ENCODE measurements around the gene PLA2G4A. TPM values are rescaled to one million over a fixed set of nuclear protein-coding genes. Genes with fewer than 3 reads are reported as not detected.

PLA2G4A gene
- total RNA-seq, 4 donors from 2014 or later, result 7.9 to 13.4 (median 9.5) TPM

GRCh38 chr1:186807163-186807562 lies 21.6 kb upstream of the PLA2G4A start:
- TF ChIP-seq, protein P1, sequence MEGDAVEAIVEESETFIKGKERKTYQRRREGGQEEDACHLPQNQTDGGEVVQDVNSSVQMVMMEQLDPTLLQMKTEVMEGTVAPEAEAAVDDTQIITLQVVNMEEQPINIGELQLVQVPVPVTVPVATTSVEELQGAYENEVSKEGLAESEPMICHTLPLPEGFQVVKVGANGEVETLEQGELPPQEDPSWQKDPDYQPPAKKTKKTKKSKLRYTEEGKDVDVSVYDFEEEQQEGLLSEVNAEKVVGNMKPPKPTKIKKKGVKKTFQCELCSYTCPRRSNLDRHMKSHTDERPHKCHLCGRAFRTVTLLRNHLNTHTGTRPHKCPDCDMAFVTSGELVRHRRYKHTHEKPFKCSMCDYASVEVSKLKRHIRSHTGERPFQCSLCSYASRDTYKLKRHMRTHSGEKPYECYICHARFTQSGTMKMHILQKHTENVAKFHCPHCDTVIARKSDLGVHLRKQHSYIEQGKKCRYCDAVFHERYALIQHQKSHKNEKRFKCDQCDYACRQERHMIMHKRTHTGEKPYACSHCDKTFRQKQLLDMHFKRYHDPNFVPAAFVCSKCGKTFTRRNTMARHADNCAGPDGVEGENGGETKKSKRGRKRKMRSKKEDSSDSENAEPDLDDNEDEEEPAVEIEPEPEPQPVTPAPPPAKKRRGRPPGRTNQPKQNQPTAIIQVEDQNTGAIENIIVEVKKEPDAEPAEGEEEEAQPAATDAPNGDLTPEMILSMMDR (IDR thresholded peaks at IDR 0.05; ENCODE audit: low read depth), result no peak

- TF ChIP-seq, protein P1 (IDR thresholded peaks at IDR 0.05; ENCODE audit: low read depth), result no peak
Observed at GRCh38 chr1:186811892-186812291, 16.9 kb upstream of the PLA2G4A start.

GRCh38 chr1:186812570-186812969 lies 16.2 kb upstream of the PLA2G4A start:
- TF ChIP-seq, protein P1 (IDR thresholded peaks at IDR 0.05; ENCODE audit: low read depth), result no peak

DNA sequence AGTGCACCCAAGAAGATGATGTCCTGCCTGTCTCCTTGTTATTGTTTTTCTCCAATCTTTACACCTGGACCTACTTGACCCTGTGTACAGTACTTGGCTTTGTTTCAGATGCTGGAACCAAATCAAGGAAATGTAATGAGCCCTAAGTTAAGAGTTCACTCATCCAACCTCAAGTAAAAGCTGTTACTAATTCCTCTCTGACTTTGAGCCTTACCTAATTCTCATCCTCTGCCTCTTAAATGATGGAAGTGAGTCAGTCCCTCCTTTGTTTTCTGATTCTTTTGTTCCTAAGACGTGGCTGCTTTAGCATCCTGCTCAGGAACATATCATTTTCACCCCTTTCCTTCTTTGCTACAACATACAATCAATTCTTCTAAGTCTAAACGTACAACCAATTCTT lies 15.3 kb upstream of the PLA2G4A start:
- TF ChIP-seq, protein P1 (IDR thresholded peaks at IDR 0.05; ENCODE audit: low read depth), result no peak

DNA sequence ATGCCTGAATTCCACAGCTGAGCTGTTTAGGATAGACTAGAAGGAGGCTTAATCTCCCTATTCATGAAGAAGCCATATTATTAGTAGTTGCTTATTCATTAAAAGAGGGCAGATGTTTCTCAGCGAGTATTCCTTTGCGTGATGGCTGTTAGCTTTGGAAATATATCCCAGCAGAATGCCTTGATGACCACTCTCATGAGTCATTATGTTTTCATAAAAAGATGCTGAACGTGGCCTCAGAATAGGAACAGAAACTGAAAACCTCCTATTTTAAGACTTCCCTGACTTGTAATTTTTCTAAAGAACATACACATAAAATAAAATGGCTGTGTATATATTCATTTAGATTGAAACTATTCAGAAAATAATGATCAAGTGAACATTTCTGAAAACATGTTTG lies 9.6 kb upstream of the PLA2G4A start:
- TF ChIP-seq, protein P1 (IDR thresholded peaks at IDR 0.05; ENCODE audit: low read depth), result no peak

DNA sequence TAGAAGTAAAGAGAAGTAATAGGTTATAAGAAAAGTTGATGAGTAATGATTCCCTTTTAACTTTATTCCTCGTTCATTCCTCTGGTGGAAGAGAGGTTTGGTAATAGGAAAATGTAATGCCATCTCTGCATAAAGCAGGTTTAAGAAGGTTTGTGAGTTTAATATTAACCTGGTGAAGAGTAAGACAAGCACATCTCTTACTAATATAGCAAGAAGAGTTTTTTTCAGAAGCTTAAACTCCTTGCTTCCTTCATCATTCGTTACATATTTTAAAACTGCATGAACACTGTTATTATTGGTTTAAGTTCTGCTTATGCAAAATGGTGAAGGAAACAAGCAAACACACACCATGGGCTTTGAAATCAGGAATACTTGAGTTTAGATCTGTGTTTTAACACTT lies 9.2 kb upstream of the PLA2G4A start:
- TF ChIP-seq, protein P1 (IDR thresholded peaks at IDR 0.05; ENCODE audit: low read depth), result no peak

DNA sequence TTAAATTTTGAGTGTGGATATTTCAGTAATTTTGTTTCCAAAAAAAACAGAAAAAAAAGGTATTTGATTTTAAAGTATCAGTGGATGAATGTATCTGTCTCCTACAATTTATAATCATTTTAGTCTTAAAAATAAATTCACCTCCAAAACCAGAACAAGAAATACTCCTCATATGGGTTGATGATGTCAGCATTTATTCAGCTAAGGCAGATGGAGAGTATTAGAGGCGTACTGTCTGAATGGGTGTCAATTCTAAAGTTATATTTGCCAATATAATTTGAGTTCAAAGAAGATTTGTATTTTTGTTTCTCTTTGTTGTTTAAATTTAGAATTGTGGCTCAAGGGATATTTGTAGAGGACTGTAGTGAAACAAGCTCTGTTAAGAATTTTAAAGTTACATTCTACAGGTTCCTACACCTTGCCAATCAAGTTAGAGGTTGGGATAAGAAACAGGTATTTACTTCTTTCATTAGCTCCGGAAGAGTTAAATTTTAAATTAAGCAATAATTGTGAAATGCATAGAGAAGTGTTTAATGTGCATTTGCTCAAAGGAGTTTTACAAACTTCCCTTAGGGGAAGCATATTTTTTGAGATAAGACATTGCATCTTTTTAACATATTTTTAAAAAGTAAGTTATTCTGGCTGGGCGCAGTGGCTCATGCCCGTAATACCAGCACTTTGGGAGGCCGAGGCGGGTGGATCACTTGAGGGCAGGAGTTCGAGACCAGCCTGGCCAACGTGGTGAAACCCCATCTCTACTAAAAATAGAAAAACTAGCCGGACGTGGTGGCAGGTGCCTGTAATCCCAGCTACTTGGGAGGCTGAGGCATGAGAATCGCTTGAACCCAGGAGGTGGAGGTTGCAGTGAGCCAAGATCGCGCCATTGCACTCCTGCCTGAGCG lies 1.2 kb downstream of the PLA2G4A start:
- TF ChIP-seq, protein P1 (IDR thresholded peaks at IDR 0.05; ENCODE audit: low read depth), result no peak
